K562 (cell line): ENCODE results near the gene RHO. TPM values are rescaled to one million over a fixed set of nuclear protein-coding genes. Genes with fewer than 3 reads are reported as not detected.

ENCODE experiments used
- ATAC-seq: fragments of 200-7000 bp; cut with Tn5 transposase; 3 replicates; pipeline ENCODE4 v1.9.1; 2020; ENCODE audit warnings: moderate library complexity
- BruUV-seq: library from RNA; stranded (reverse); fragments of 400-500 nt; replicated peaks from 2 replicates; lab custom pipeline; 2021; lab: Mats Ljungman, UMichigan
- CTCF ChIA-PET: fragments of 300-600 bp; formaldehyde crosslinking; extraction: SDS; loops from one replicate; lab custom pipeline; 2021; ENCODE audit warnings: low intra/inter-chr PET ratio; lab: Yijun Ruan, JAX
- POLR2A ChIA-PET: fragments of 300-600, 350-650 bp; sonication (Branson Sonifier 250); formaldehyde crosslinking; extraction: SDS; loops from one replicate; lab custom pipeline; 2021; ENCODE audit warnings: antibody characterized with exemption, inconsistent platforms; lab: Yijun Ruan, JAX
- DNase-seq, 4 experiments: peaks; one replicate each; pipeline versions ENCODE4 v3.0.0 to v3.0.0-alpha.2; 2011 to 2018; ENCODE audit warnings: low spot score in 3 of 4, mixed read lengths in 3 of 4; ENCODE audit errors: extremely low read depth in 1 of 4
- FAIRE-seq: peaks from 2 replicates; lab custom pipeline; 2011; peaks lifted over from hg19 to GRCh38; lab: Jason Lieb, UNC
- H2AFZ ChIP-seq: 2 replicates; pipeline ENCODE4 v1.6.0; 2011; ENCODE audit warnings: low read depth, low read length, control low read depth, inconsistent platforms
- H3K27ac ChIP-seq: fragments of 200-600 bp; 3 replicates; pipeline ENCODE4 v1.8.0; 2011; ENCODE audit warnings: low read depth, mild to moderate bottlenecking, control low read depth, inconsistent platforms, low read length, moderate library complexity, mixed read lengths; ENCODE audit errors: extremely low read depth
- H3K27me3 ChIP-seq, 2 experiments: fragments of 300-600 bp in 1 of 2; 2 replicates in 1 of 2; 3 replicates in 1 of 2; pipeline versions ENCODE4 v1.6.0 to v1.8.0; 2011; ENCODE audit warnings: inconsistent platforms in 2 of 2, low read length in 2 of 2, mild to moderate bottlenecking in 1 of 2, mixed read lengths in 1 of 2, moderate library complexity in 1 of 2; ENCODE audit not compliant: control insufficient read depth in 2 of 2, insufficient read depth in 2 of 2
- H3K36me3 ChIP-seq: fragments of 300-600 bp; 3 replicates; pipeline ENCODE4 v1.8.0; 2011; ENCODE audit warnings: mild to moderate bottlenecking, low read length, inconsistent platforms; ENCODE audit not compliant: control insufficient read depth, insufficient read depth
- H3K4me1 ChIP-seq, 2 experiments: fragments of 200-600 bp in 1 of 2; replicated peaks in 1 of 2; 2 replicates in 1 of 2; 3 replicates in 1 of 2; pipeline versions ENCODE4 v1.5.1 to v1.8.0; 2011; ENCODE audit warnings: inconsistent platforms in 2 of 2, low read length in 2 of 2, mild to moderate bottlenecking in 1 of 2, mixed read lengths in 1 of 2, moderate library complexity in 1 of 2; ENCODE audit not compliant: control insufficient read depth in 2 of 2, insufficient read depth in 2 of 2
- H3K4me2 ChIP-seq: 2 replicates; pipeline ENCODE4 v1.6.1; 2011; ENCODE audit warnings: low read length, control low read depth, inconsistent platforms, mixed read lengths; ENCODE audit not compliant: insufficient read depth
- H3K4me3 ChIP-seq: fragments of 200-600 bp; sonication (generic), shearing (Covaris generic); 2 replicates; pipeline ENCODE4 v1.5.1; 2016; ENCODE audit warnings: control low read depth, inconsistent platforms
- H3K79me2 ChIP-seq: fragments of 200-600 bp; 3 replicates; pipeline ENCODE4 v1.8.0; 2011; ENCODE audit warnings: low read length, inconsistent platforms; ENCODE audit not compliant: control insufficient read depth, insufficient read depth
- H3K9ac ChIP-seq, 2 experiments: 2 replicates each; pipeline versions ENCODE4 v1.6.0 to v1.6.1; 2011; ENCODE audit warnings: low read depth in 2 of 2, low read length in 2 of 2, control low read depth in 1 of 2, inconsistent platforms in 1 of 2, mild to moderate bottlenecking in 1 of 2, mixed read lengths in 1 of 2; ENCODE audit not compliant: insufficient read depth in 1 of 2
- H3K9me1 ChIP-seq: one replicate; pipeline ENCODE4 v1.6.0; 2011; ENCODE audit warnings: inconsistent platforms, mild to moderate bottlenecking, low read length, moderate library complexity; ENCODE audit not compliant: control insufficient read depth, insufficient read depth
- H3K9me3 ChIP-seq: replicated peaks from 2 replicates; pipeline ENCODE4 v1.5.1; 2011; ENCODE audit warnings: low read depth, low read length, inconsistent platforms; ENCODE audit not compliant: control insufficient read depth, insufficient read depth
- H4K20me1 ChIP-seq: replicated peaks from 2 replicates; pipeline ENCODE4 v1.6.1; 2011; ENCODE audit warnings: low read length, inconsistent platforms, mixed read lengths; ENCODE audit not compliant: control insufficient read depth, insufficient read depth
- DEAF1 ChIP-seq: fragments of 450-650 bp; formaldehyde crosslinking; IDR thresholded peaks from 2 replicates; pipeline ENCODE4 v1.4.0; 2020; ENCODE audit warnings: mild to moderate bottlenecking, moderate library complexity
- MEF2D ChIP-seq: conservative IDR thresholded peaks from 2 replicates; pipeline ENCODE4 v1.6.1; 2016; ENCODE audit warnings: low read depth, missing genetic modification characterization, missing compliant biosample characterization
- ZBTB12 ChIP-seq: fragments of 250-450 bp; sonication (Bioruptor Pico); IDR thresholded peaks from 2 replicates; pipeline ENCODE4 v1.4.0; 2020
- WGBS: fragments of 100-300 bp; shearing (Covaris generic); methylation state at CpG from one replicate; pipeline ENCODE4 v1.1.6; 2016; ENCODE audit warnings: low coverage, mixed read lengths; ENCODE audit not compliant: insufficient coverage; ENCODE audit errors: missing lambda C conversion rate; 5-methylcytosine and 5-hydroxymethylcytosine counted together
- in situ Hi-C: fragments of 300-500 bp; cut with MboI; formaldehyde crosslinking; loops from 4 replicates; pipeline ENCODE4 v1.15.0; 2018; ENCODE audit warnings: inconsistent platforms, mixed read lengths
- intact Hi-C: fragments of 100-400 bp; cut with micrococcal nuclease; formaldehyde crosslinking; loops from 2 replicates; pipeline ENCODE4 v1.14.2; 2022
- polyA plus RNA-seq, 8 experiments: library from polyadenylated mRNA; depleted of rRNA in 4 of 8; stranded (reverse) in 5 of 8; unstranded in 3 of 8; fragments of >200 nt; fragmentation: Nextera tagmentation in 2 of 8; fragmentation: Illumina TruSeq in 1 of 8; extraction: Ambion mirVana in 2 of 8; extraction: Trizol in 1 of 8; gene quantifications; 2 replicates each; pipeline versions ENCODE4 v1.2.1 to v1.2.3, GENCODE V29; 2011 to 2014; ENCODE audit warnings: inconsistent platforms in 1 of 8, missing spikeins in 1 of 8
- total RNA-seq, 7 experiments: library from RNA; depleted of rRNA in 6 of 7; stranded (reverse); fragments of >200 nt in 6 of 7; fragmentation: Illumina TruSeq in 2 of 7; extraction: Trizol in 2 of 7; gene quantifications; 2 replicates each; pipeline versions ENCODE4 v1.2.1 to v1.2.3, GENCODE V29; 2011 to 2021; ENCODE audit warnings: low replicate concordance in 1 of 7

The RHO gene
- total and polyA plus RNA-seq, 9 of the 15 experiments (the other 6 are each of a cell fraction or from before 2014, with no cell fraction given) = not detected

- FAIRE-seq = no peak
Observed at GRCh38 chr3:129583289-129583688, 54.9 kb downstream of the RHO start.

More at GRCh38 chr3:129583289-129583688, 54.9 kb downstream of the RHO start:
- in situ Hi-C loops = no loop called here
- ChIA-PET CTCF (no interaction called here), POLR2A (interaction anchor here (0.6 to 0.7 kb wide), 2 partner anchors 135 to 268 kb away, joined by 3 read pairs; no protein-coding TSS in a partner anchor)
- H3K79me2 ChIP-seq = no peaks in the 10 kb centered on the region; the same call in 2 of the 3 replicates
- H3K9me3 ChIP-seq = no peaks in the 10 kb centered on the region
- no peak overlapping the region for H3K4me2 ChIP-seq
- 69% methylated on average over 7 of the region's 9 CpGs for WGBS
- H2AFZ ChIP-seq = no peak overlapping the region
- H3K4me1 ChIP-seq = peaks cover 14 to 56% of the 10 kb centered on the region in 2 experiments; a peak in 4 of 5 replicates
- intact Hi-C loops = no loop called here
- no peaks in the 10 kb centered on the region for H3K27me3 ChIP-seq
- DNase-seq (no peak), ATAC-seq (no peak)
- no TSS peak for BruUV-seq
- no peaks in the 10 kb centered on the region for H3K9me1 ChIP-seq
- no peak overlapping the region for H3K27ac ChIP-seq
- peaks cover 22% of the 10 kb centered on the region; the same call in 2 of the 3 replicates for H3K36me3 ChIP-seq
- H4K20me1 ChIP-seq = no peaks in the 10 kb centered on the region
- no peak for TF ChIP-seq DEAF1 (CRISPR knock-in tag)
- TF ChIP-seq MEF2D (tag) = no peak
- no peak for TF ChIP-seq ZBTB12 (CRISPR knock-in tag)
- no peak overlapping the region for H3K4me3 ChIP-seq
- no peak overlapping the region for H3K9ac ChIP-seq
